ENCODE results near the gene KPNB1.

- TF ChIP-seq CTCF (IDR thresholded peaks at IDR 0.05; ENCODE audit: poor library complexity, severe bottlenecking) = no peak
- TF ChIP-seq MXI1 (conservative IDR thresholded peaks at IDR 0.05; ENCODE audit: poor library complexity, severe bottlenecking) = no peak
- no peak for TF ChIP-seq POLR2AphosphoS5 (IDR thresholded peaks at IDR 0.05)
- TF ChIP-seq REST (IDR thresholded peaks at IDR 0.05; ENCODE audit: borderline replicate concordance) = no peak
Measured at GRCh38 chr17:47620503-47621245, 29.0 kb upstream of the KPNB1 start.
